GM23248 (cell line): ENCODE results near the gene KIF1B. TPM values are rescaled to one million over a fixed set of nuclear protein-coding genes. Genes with fewer than 3 reads are reported as not detected.

Experiments
- DNase-seq: peaks from one replicate; pipeline ENCODE4 v3.0.0-alpha.2; 2015
- H2AFZ ChIP-seq: fragments of 200-600 bp; sonication (generic); 2 replicates; pipeline ENCODE4 v1.6.1; 2016; ENCODE audit warnings: antibody characterized with exemption
- H3F3A ChIP-seq: fragments of 200-600 bp; sonication (generic); 2 replicates; pipeline ENCODE4 v1.6.1; 2016; ENCODE audit warnings: mild to moderate bottlenecking, antibody characterized with exemption, mixed run types; ENCODE audit not compliant: insufficient read depth
- H3K27ac ChIP-seq: fragments of 200-600 bp; sonication (generic); 2 replicates; pipeline ENCODE4 v1.5.1; 2016; ENCODE audit warnings: mild to moderate bottlenecking
- H3K27me3 ChIP-seq: fragments of 200-600 bp; sonication (generic); replicated peaks from 2 replicates; pipeline ENCODE4 v1.6.1; 2016; ENCODE audit warnings: mild to moderate bottlenecking; ENCODE audit not compliant: insufficient read depth
- H3K36me3 ChIP-seq: fragments of 200-600 bp; sonication (generic); 2 replicates; pipeline ENCODE4 v1.6.1; 2016; ENCODE audit warnings: low read depth, mild to moderate bottlenecking
- H3K4me1 ChIP-seq: fragments of 200-600 bp; sonication (generic); 2 replicates; pipeline ENCODE4 v1.6.1; 2016; ENCODE audit warnings: mild to moderate bottlenecking; ENCODE audit not compliant: insufficient read depth
- H3K4me2 ChIP-seq: fragments of 200-600 bp; sonication (generic); one replicate; pipeline ENCODE4 v1.6.1; 2016; ENCODE audit warnings: mild to moderate bottlenecking; ENCODE audit not compliant: unreplicated experiment
- H3K4me3 ChIP-seq: fragments of 200-600 bp; sonication (generic); 2 replicates; pipeline ENCODE4 v1.5.1; 2016; ENCODE audit warnings: mild to moderate bottlenecking
- H3K79me2 ChIP-seq: fragments of 200-600 bp; sonication (generic); 2 replicates; pipeline ENCODE4 v1.6.1; 2016; ENCODE audit warnings: mild to moderate bottlenecking; ENCODE audit not compliant: insufficient read depth
- H3K9ac ChIP-seq: fragments of 200-600 bp; sonication (generic); 2 replicates; pipeline ENCODE4 v1.6.1; 2016; ENCODE audit warnings: mild to moderate bottlenecking
- H3K9me2 ChIP-seq: fragments of 200-600 bp; sonication (generic); 2 replicates; pipeline ENCODE4 v1.6.1; 2016; ENCODE audit warnings: mixed run types, mild to moderate bottlenecking, moderate library complexity; ENCODE audit not compliant: insufficient read depth
- H3K9me3 ChIP-seq: fragments of 200-600 bp; sonication (generic); one replicate; pipeline ENCODE4 v1.6.1; 2017; ENCODE audit warnings: low read depth
- H4K20me1 ChIP-seq: fragments of 200-600 bp; sonication (generic); 2 replicates; pipeline ENCODE4 v1.6.0; 2016; ENCODE audit not compliant: insufficient read depth
- EZH2 ChIP-seq: fragments of 200-600 bp; sonication (generic); IDR thresholded peaks from 2 replicates; pipeline ENCODE4 v1.6.1; 2018; ENCODE audit warnings: antibody characterized with exemption, mild to moderate bottlenecking; ENCODE audit not compliant: insufficient read depth, poor library complexity, severe bottlenecking
- EZH2phosphoT487 ChIP-seq: fragments of 200-600 bp; sonication (generic); IDR thresholded peaks from 2 replicates; pipeline ENCODE4 v1.6.1; 2018; ENCODE audit warnings: antibody characterized with exemption, moderate library complexity, mild to moderate bottlenecking, low read depth; ENCODE audit not compliant: insufficient read depth
- WGBS, 2 experiments: methylation state at CpG; one replicate each; pipeline ENCODE4 v1.1.6; 2015 to 2017; ENCODE audit warnings: low lambda C conversion rate in 2 of 2, low coverage in 1 of 2; ENCODE audit errors: missing lambda C conversion rate in 2 of 2; 5-methylcytosine and 5-hydroxymethylcytosine counted together
- in situ Hi-C: fragments of 300-500 bp; cut with MboI; formaldehyde crosslinking; loops from 2 replicates; pipeline ENCODE4 v1.15.0; 2020
- polyA plus RNA-seq: library from polyadenylated mRNA; unstranded; fragments of >200 nt; fragmentation: Nextera tagmentation; extraction: Ambion mirVana; gene quantifications from 2 replicates; pipeline ENCODE4 v1.2.1, GENCODE V29; 2016
- total RNA-seq: library from RNA; depleted of rRNA; stranded (reverse); fragments of >200 nt; shearing (Covaris generic); gene quantifications from 2 replicates; pipeline ENCODE4 v1.2.3, GENCODE V29; 2014; rRNA removed

The KIF1B gene
- total RNA-seq (24.8 and 25.8 TPM in 2 replicates), polyA plus RNA-seq (14.7 and 14.8 TPM in 2 replicates)

- Histone ChIP-seq H3K4me1 (peaks cover 20% of the 10 kb centered on the region), H3K36me3 (no peaks in the 10 kb centered on the region), H3K4me2 (peak within 1 kb of the TSS; percentile 97), H3K9me3 (no peaks in the 10 kb centered on the region), H3K27me3 (no peaks in the 10 kb centered on the region), H3K9me2 (no peaks in the 10 kb centered on the region), H3K27ac (peak within 1 kb of the TSS; percentile 99), H3K79me2 (peaks cover 36% of the 10 kb centered on the region), H2AFZ (peak within 1 kb of the TSS; percentile 89), H3K9ac (peak within 1 kb of the TSS; percentile 99), H3F3A (peaks cover 35% of the 10 kb centered on the region), H3K4me3 (peak within 1 kb of the TSS; percentile 100), H4K20me1 (peaks cover 10% of the 10 kb centered on the region)
- TF ChIP-seq EZH2 (no peak), EZH2phosphoT487 (no peak)
- in situ Hi-C loops: no loop called here
- DNase-seq: peak; percentile 99
- 1% methylated on average over 75 to 89 of the region's 107 CpGs for WGBS, 2 experiments
Observed at GRCh38 chr1:10209905-10210810, at the start of gene KIF1B. KIF1B (plus strand) TSS chr1:10210570; CDS start chr1:10232329, 21,759 bp downstream.

DNA sequence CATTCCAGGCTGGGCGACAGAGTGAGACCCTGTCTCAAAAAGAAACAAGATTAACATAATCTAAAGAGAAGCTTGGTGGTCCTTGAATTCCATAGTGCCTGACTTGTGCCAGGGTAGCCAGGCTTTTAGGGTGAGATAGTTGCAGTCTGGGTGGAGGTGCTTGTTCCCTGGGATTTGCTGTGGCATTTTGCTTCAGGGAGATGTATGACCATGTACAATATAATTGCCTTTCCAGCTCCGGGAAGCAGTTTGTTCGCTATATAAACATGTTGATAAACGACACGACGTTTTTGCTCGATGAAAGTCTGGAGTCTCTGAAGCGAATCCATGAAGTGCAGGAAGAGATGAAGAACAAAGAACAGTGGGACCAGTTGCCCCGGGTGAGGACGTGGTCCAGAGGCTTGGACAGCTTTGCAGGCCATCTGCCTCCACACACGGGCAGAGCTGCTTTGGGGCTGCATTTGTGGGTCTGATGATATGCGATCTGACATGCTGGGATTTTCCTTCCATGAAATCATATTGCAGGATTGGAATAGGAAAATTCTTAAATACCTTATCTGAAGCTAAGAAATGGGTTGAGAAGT, 49.4 kb upstream of the KIF1B start:
- TF ChIP-seq EZH2 (no peak), EZH2phosphoT487 (no peak)
- Histone ChIP-seq H3K4me3 (no peak overlapping the region), H3K4me2 (no peak overlapping the region), H3K79me2 (no peaks in the 10 kb centered on the region), H2AFZ (no peak overlapping the region), H3K9me2 (no peaks in the 10 kb centered on the region), H3F3A (no peaks in the 10 kb centered on the region), H3K27me3 (no peaks in the 10 kb centered on the region), H3K4me1 (no peaks in the 10 kb centered on the region), H4K20me1 (no peaks in the 10 kb centered on the region), H3K36me3 (peaks cover 7% of the 10 kb centered on the region; the same call in 1 of the 2 replicates), H3K9me3 (no peaks in the 10 kb centered on the region), H3K9ac (no peak overlapping the region), H3K27ac (no peak overlapping the region)
- in situ Hi-C loops: no loop called here
- WGBS, 2 experiments: 60% methylated on average over 12 of the region's 12 CpGs
- no peak for DNase-seq

- DNase-seq: peak; percentile 23
- peaks cover 7% of the 10 kb centered on the region; the same call in 1 of the 2 replicates for H3K36me3 ChIP-seq
- no peak overlapping the region for H3K9ac ChIP-seq
- H3K4me1 ChIP-seq: no peaks in the 10 kb centered on the region
- H3K4me2 ChIP-seq: no peak overlapping the region
- in situ Hi-C loops: no loop called here
- no peaks in the 10 kb centered on the region for H3K9me3 ChIP-seq
- WGBS, 2 experiments: 74 to 79% methylated on average over 17 of the region's 17 CpGs
- H3K4me3 ChIP-seq: no peak overlapping the region
- H4K20me1 ChIP-seq: no peaks in the 10 kb centered on the region
- TF ChIP-seq EZH2phosphoT487 (no peak), EZH2 (no peak)
- no peaks in the 10 kb centered on the region for H3K79me2 ChIP-seq
- no peaks in the 10 kb centered on the region for H3K27me3 ChIP-seq
- no peaks in the 10 kb centered on the region for H3F3A ChIP-seq
- H2AFZ ChIP-seq: no peak overlapping the region
- no peak overlapping the region for H3K27ac ChIP-seq
- H3K9me2 ChIP-seq: no peaks in the 10 kb centered on the region
Observed at GRCh38 chr1:10161541-10162290, 48.7 kb upstream of the KIF1B start.

DNA sequence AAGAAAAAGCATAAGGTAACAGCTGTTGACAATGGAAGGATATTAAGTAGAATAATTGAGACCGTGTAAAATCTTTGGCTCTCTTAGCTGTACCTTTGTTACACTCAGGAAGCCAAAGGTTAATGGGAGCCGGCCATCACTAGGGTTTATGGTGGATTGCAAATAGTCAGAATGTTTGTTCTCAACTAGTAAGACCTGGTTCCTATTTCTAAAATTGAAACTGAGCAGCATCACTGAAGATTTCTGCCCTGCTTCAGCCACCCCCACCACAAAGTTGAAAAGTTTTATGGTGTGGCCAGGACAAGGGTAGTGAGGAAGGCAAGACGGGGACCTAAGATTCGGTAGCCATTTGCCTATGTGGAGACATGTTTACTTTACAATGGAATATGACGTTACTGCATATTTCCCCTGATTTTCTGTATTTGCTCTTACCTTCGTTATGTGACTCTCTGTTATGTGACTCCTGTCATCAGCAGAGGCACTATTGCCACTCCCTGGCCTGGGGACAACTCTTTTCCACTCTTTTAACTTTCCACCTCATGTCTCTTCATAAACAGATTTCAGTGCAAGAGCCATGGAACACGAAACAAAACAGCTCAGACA, 41.4 kb upstream of the KIF1B start:
- H3K4me1 ChIP-seq: peaks cover 12% of the 10 kb centered on the region
- no peak for TF ChIP-seq EZH2phosphoT487
- no peak for TF ChIP-seq EZH2
- no peak for DNase-seq
- H3K79me2 ChIP-seq: no peaks in the 10 kb centered on the region
- no peak overlapping the region for H3K27ac ChIP-seq
- H3K36me3 ChIP-seq: 0 out of 2 replicates have a peak, but pooled peaks cover 10% of the 10 kb centered on the region
- H3K9ac ChIP-seq: no peak overlapping the region
- H3K27me3 ChIP-seq: no peaks in the 10 kb centered on the region
- H3K4me2 ChIP-seq: no peak overlapping the region
- H3K9me3 ChIP-seq: no peaks in the 10 kb centered on the region
- H3K9me2 ChIP-seq: no peaks in the 10 kb centered on the region
- H3F3A ChIP-seq: peaks cover 5% of the 10 kb centered on the region; the same call in 1 of the 2 replicates
- no peaks in the 10 kb centered on the region for H4K20me1 ChIP-seq
- 78 to 82% methylated on average over 7 of the region's 7 CpGs for WGBS, 2 experiments
- in situ Hi-C loops: no loop called here
- no peak overlapping the region for H2AFZ ChIP-seq
- H3K4me3 ChIP-seq: no peak overlapping the region
